ENCODE data around the gene PCDHGC5. TPM values are rescaled to one million over a fixed set of nuclear protein-coding genes. Genes with fewer than 3 reads are reported as not detected.

Gene PCDHGC5
- total RNA-seq, 1 donor from 2014 or later, result 0.54 TPM

- H3K36me3 ChIP-seq (ENCODE audit: control insufficient read depth, insufficient read depth, low read length), result no peaks in the 10 kb centered on the region
- TF ChIP-seq, protein P1, sequence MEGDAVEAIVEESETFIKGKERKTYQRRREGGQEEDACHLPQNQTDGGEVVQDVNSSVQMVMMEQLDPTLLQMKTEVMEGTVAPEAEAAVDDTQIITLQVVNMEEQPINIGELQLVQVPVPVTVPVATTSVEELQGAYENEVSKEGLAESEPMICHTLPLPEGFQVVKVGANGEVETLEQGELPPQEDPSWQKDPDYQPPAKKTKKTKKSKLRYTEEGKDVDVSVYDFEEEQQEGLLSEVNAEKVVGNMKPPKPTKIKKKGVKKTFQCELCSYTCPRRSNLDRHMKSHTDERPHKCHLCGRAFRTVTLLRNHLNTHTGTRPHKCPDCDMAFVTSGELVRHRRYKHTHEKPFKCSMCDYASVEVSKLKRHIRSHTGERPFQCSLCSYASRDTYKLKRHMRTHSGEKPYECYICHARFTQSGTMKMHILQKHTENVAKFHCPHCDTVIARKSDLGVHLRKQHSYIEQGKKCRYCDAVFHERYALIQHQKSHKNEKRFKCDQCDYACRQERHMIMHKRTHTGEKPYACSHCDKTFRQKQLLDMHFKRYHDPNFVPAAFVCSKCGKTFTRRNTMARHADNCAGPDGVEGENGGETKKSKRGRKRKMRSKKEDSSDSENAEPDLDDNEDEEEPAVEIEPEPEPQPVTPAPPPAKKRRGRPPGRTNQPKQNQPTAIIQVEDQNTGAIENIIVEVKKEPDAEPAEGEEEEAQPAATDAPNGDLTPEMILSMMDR (IDR thresholded peaks at IDR 0.05; ENCODE audit: insufficient read depth, low read length, poor library complexity, severe bottlenecking), result no peak
- no peak for DNase-seq (ENCODE audit: low read depth)
Measured at GRCh38 chr5:141479776-141480175, 9.1 kb upstream of the PCDHGC5 start.

DNA sequence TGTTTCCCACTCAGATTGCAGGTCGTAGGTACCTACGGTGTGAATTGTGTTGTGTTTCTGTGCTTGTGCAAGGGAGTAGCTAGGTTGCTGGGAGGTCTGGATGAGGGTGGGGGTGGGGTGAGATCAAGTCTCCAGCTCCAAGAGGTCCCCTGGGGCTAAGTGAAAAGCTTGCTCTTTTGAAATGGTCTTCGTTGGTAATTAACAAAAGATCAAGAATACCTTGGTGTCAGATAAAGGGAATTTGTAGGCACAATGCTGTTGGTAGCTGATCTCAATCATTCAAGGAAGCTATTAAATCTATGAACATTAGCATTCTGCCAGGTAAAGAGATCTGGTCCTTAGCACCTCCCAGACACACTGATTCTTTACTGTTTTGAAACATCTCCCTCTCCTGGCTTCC is 5.0 kb upstream of the PCDHGC5 start:
- TF ChIP-seq, protein P1 (IDR thresholded peaks at IDR 0.05; ENCODE audit: insufficient read depth, low read length, poor library complexity, severe bottlenecking), result no peak
- Histone ChIP-seq H3K4me3 (ENCODE audit: low read depth, low read length) (no peak overlapping the region), H3K36me3 (ENCODE audit: control insufficient read depth, insufficient read depth, low read length) (no peaks in the 10 kb centered on the region), H3K27me3 (ENCODE audit: control insufficient read depth, insufficient read depth, low read length) (peaks cover 9% of the 10 kb centered on the region)
- no peak for DNase-seq (ENCODE audit: low read depth)

More at GRCh38 chr5:141479776-141480175, 9.1 kb upstream of the PCDHGC5 start:
- Histone ChIP-seq H3K4me3 (ENCODE audit: low read depth, low read length) (no peak overlapping the region), H3K27me3 (ENCODE audit: control insufficient read depth, insufficient read depth, low read length) (peaks cover 9% of the 10 kb centered on the region)

DNA sequence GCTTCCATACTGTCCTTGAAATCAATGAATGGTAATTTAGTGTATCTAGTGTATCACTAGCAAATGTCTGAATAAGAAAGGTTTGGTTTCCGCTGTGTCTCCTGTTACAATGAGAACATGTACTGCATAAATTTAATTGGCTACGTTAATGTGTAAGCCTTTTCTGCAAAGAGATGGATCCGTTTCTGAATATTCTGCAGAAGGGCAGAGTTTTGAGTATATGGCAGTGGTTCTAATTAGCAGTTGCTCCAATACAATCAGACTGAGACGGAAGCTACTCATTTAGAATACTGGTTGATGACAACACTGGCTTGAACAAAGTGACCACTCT is 4.6 kb upstream of the PCDHGC5 start:
- TF ChIP-seq, protein P1 (IDR thresholded peaks at IDR 0.05; ENCODE audit: insufficient read depth, low read length, poor library complexity, severe bottlenecking), result no peak
- Histone ChIP-seq H3K27me3 (ENCODE audit: control insufficient read depth, insufficient read depth, low read length) (peaks cover 9% of the 10 kb centered on the region), H3K4me3 (ENCODE audit: low read depth, low read length) (no peak overlapping the region), H3K36me3 (ENCODE audit: control insufficient read depth, insufficient read depth, low read length) (no peaks in the 10 kb centered on the region)
- DNase-seq (ENCODE audit: low read depth), result no peak

- Histone ChIP-seq H3K4me3 (ENCODE audit: low read depth, low read length) (peak within 1 kb of the TSS; percentile 41), H3K36me3 (ENCODE audit: control insufficient read depth, insufficient read depth, low read length) (no peaks in the 10 kb centered on the region), H3K27me3 (ENCODE audit: control insufficient read depth, insufficient read depth, low read length) (peaks cover 9% of the 10 kb centered on the region)
- DNase-seq (ENCODE audit: low read depth), result no peak
- TF ChIP-seq, protein P1 (IDR thresholded peaks at IDR 0.05; ENCODE audit: insufficient read depth, low read length, poor library complexity, severe bottlenecking), result no peak
Measured at GRCh38 chr5:141484641-141485311, 4.1 kb upstream of the PCDHGC5 start, which contains the start of gene PCDHGC4. PCDHGC4 (plus strand) TSS chr5:141485030; CDS start chr5:141485174, 144 bp downstream.

DNA sequence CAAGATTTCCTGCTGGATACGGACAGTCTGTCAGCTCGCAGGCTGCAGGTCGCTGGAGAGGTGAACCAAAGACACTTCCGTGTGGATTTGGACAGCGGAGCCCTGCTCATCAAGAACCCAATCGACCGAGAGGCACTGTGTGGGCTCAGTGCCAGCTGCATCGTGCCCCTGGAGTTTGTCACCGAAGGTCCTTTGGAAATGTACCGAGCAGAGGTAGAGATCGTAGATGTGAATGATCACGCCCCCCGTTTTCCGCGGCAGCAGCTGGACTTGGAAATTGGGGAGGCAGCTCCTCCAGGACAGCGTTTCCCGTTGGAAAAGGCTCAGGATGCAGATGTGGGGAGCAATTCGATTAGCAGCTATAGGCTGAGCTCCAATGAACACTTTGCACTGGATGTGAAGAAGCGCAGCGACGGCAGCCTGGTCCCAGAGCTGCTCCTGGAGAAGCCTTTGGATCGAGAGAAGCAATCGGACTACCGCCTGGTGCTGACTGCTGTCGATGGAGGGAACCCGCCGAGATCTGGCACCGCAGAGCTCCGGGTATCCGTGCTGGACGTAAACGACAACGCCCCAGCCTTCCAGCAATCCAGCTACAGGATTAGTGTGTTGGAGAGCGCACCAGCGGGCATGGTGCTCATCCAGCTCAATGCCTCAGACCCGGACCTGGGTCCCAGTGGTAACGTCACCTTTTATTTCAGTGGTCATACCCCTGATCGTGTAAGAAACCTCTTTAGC is 3.4 kb upstream of the PCDHGC5 start:
- TF ChIP-seq, protein P1 (IDR thresholded peaks at IDR 0.05; ENCODE audit: insufficient read depth, low read length, poor library complexity, severe bottlenecking), result no peak
- DNase-seq (ENCODE audit: low read depth), result no peak
- Histone ChIP-seq H3K27me3 (ENCODE audit: control insufficient read depth, insufficient read depth, low read length) (peaks cover 9% of the 10 kb centered on the region), H3K4me3 (ENCODE audit: low read depth, low read length) (peak overlapping the region; percentile 41), H3K36me3 (ENCODE audit: control insufficient read depth, insufficient read depth, low read length) (no peaks in the 10 kb centered on the region)
